ENCODE data around the gene TIE1.

The TIE1 gene

GRCh38 chr1:43300378-43301094 is at the start of gene TIE1:
Gene TIE1 (plus strand): TSS chr1:43300982. CDS start chr1:43301072, 90 bp downstream.
- DNase-seq (ENCODE audit: low spot score), result no peak

- DNase-seq (ENCODE audit: low spot score), result no peak
These were observed 49.8 kb upstream of the TIE1 start for GRCh38 chr1:43251024-43251423.

- no peak for DNase-seq (ENCODE audit: low spot score)
These were observed 48.6 kb upstream of the TIE1 start for GRCh38 chr1:43252225-43252624.

GRCh38 chr1:43253173-43253572 is 47.6 kb upstream of the TIE1 start:
- no peak for DNase-seq (ENCODE audit: low spot score)

GRCh38 chr1:43253876-43254275 is 46.9 kb upstream of the TIE1 start:
- no peak for DNase-seq (ENCODE audit: low spot score)

GRCh38 chr1:43255438-43256210 is 45.2 kb upstream of the TIE1 start:
- no peak for DNase-seq (ENCODE audit: low spot score)

GRCh38 chr1:43256675-43257570 is 43.9 kb upstream of the TIE1 start:
- no peak for DNase-seq (ENCODE audit: low spot score)

- no peak for DNase-seq (ENCODE audit: low spot score)
These were observed 42.4 kb upstream of the TIE1 start for GRCh38 chr1:43258370-43258769.

GRCh38 chr1:43265431-43265830 is 35.4 kb upstream of the TIE1 start:
- no peak for DNase-seq (ENCODE audit: low spot score)

GRCh38 chr1:43266881-43267280 is 33.9 kb upstream of the TIE1 start:
- DNase-seq (ENCODE audit: low spot score), result no peak

- no peak for DNase-seq (ENCODE audit: low spot score)
These were observed 33.4 kb upstream of the TIE1 start for GRCh38 chr1:43267291-43267805.

- DNase-seq (ENCODE audit: low spot score), result no peak
These were observed 32.9 kb upstream of the TIE1 start for GRCh38 chr1:43267818-43268425.

- DNase-seq (ENCODE audit: low spot score), result no peak
These were observed 31.0 kb upstream of the TIE1 start, which contains the start of gene TMEM125 for GRCh38 chr1:43269627-43270375. Gene TMEM125 (plus strand): TSS chr1:43269983. CDS start chr1:43272723, 2,740 bp downstream.

- no peak for DNase-seq (ENCODE audit: low spot score)
These were observed 30.2 kb upstream of the TIE1 start for GRCh38 chr1:43270421-43271095.

GRCh38 chr1:43271186-43272118 is 29.3 kb upstream of the TIE1 start:
- DNase-seq (ENCODE audit: low spot score), result no peak

- DNase-seq (ENCODE audit: low spot score), result no peak
These were observed 28.6 kb upstream of the TIE1 start for GRCh38 chr1:43272161-43272560.

GRCh38 chr1:43272576-43273571 is 27.9 kb upstream of the TIE1 start:
- no peak for DNase-seq (ENCODE audit: low spot score)

GRCh38 chr1:43273708-43274107 is 27.1 kb upstream of the TIE1 start:
- DNase-seq (ENCODE audit: low spot score), result no peak
